GM18909 (cell line): ENCODE data around the gene FCRL3.
"Not testable (repeated sequence)": the region's sequence is repeated elsewhere in the genome, so short reads cannot be mapped to it uniquely, and the experiment has no call there.

Experiments
- ATAC-seq: cut with Tn5 transposase; IDR thresholded peaks from one replicate; pipeline ENCODE4 v1.9.1; 2021; ENCODE audit warnings: mild to moderate bottlenecking; ENCODE audit not compliant: unreplicated experiment, poor library complexity

The FCRL3 gene

GRCh38 chr1:157700732-157701131 is at the start of gene FCRL3:
FCRL3 (minus strand) TSS chr1:157700769; CDS start chr1:157700489, 280 bp downstream.
- no peak for ATAC-seq

- no peak for ATAC-seq
These were observed 47.8 kb upstream of the FCRL3 start for GRCh38 chr1:157748262-157748817.

- ATAC-seq = no peak
These were observed 38.8 kb upstream of the FCRL3 start for GRCh38 chr1:157739229-157739901.

GRCh38 chr1:157735991-157736390 is 35.4 kb upstream of the FCRL3 start:
- not testable (repeated sequence) for ATAC-seq

- ATAC-seq = no peak
These were observed 33.8 kb upstream of the FCRL3 start for GRCh38 chr1:157734321-157734720.

- ATAC-seq = no peak
These were observed 32.2 kb upstream of the FCRL3 start for GRCh38 chr1:157732755-157733154.

GRCh38 chr1:157725221-157725577 is 24.6 kb upstream of the FCRL3 start:
- ATAC-seq = no peak

- ATAC-seq = no peak
These were observed 24.1 kb upstream of the FCRL3 start for GRCh38 chr1:157724537-157725220.

- no peak for ATAC-seq
These were observed 22.6 kb upstream of the FCRL3 start for GRCh38 chr1:157723157-157723556.

- no peak for ATAC-seq
These were observed 21.4 kb upstream of the FCRL3 start for GRCh38 chr1:157721985-157722384.

GRCh38 chr1:157715736-157716135 is 15.2 kb upstream of the FCRL3 start:
- ATAC-seq = no peak

- ATAC-seq = no peak
These were observed 11.2 kb upstream of the FCRL3 start for GRCh38 chr1:157711802-157712201.

GRCh38 chr1:157704878-157705277 is 4.3 kb upstream of the FCRL3 start:
- no peak for ATAC-seq

GRCh38 chr1:157703981-157704380 is 3.4 kb upstream of the FCRL3 start:
- ATAC-seq = no peak

- ATAC-seq = no peak
These were observed 1.8 kb upstream of the FCRL3 start for GRCh38 chr1:157702308-157702825.

GRCh38 chr1:157700305-157700704 is 264 bp downstream of the FCRL3 start:
- no peak for ATAC-seq

- no peak for ATAC-seq
These were observed 2.6 kb downstream of the FCRL3 start for GRCh38 chr1:157697781-157698569.

GRCh38 chr1:157696966-157697628 is 3.5 kb downstream of the FCRL3 start:
- ATAC-seq = no peak

GRCh38 chr1:157695417-157695816 is 5.2 kb downstream of the FCRL3 start:
- ATAC-seq = no peak

- ATAC-seq = no peak
These were observed 9.2 kb downstream of the FCRL3 start for GRCh38 chr1:157691285-157691920.
